BE2C (cell line): ENCODE measurements around the gene CPT1C.

Source experiments
- DNase-seq: peaks from one replicate; pipeline ENCODE4 v3.0.0-alpha.2; 2020
- H3K27me3 ChIP-seq: fragments of 250-450 bp; sonication (Bioruptor Pico); 2 replicates; pipeline ENCODE4 v1.5.1; 2020; ENCODE audit warnings: mild to moderate bottlenecking
- H3K36me3 ChIP-seq: fragments of 250-450 bp; sonication (Bioruptor Pico); 2 replicates; pipeline ENCODE4 v1.5.1; 2020; ENCODE audit warnings: mild to moderate bottlenecking
- H3K4me1 ChIP-seq: fragments of 250-450 bp; sonication (Bioruptor Pico); 2 replicates; pipeline ENCODE4 v1.5.1; 2020
- H3K4me3 ChIP-seq: 2 replicates; pipeline ENCODE4 v1.5.1; 2011; ENCODE audit warnings: low read depth, low read length
- H3K9me3 ChIP-seq: fragments of 250-450 bp; sonication (Bioruptor Pico); 2 replicates; pipeline ENCODE4 v1.5.1; 2020
- TF ChIP-seq, protein P1 (sequence below): IDR thresholded peaks from 2 replicates; pipeline ENCODE4 v1.5.1; 2012; ENCODE audit warnings: mild to moderate bottlenecking, low read depth, low read length

CPT1C gene

GRCh38 chr19:49739098-49739497, 48.2 kb downstream of the CPT1C start:
- Histone ChIP-seq H3K36me3 (no peaks in the 10 kb centered on the region), H3K4me3 (no peak overlapping the region), H3K27me3 (no peaks in the 10 kb centered on the region), H3K4me1 (no peaks in the 10 kb centered on the region), H3K9me3 (no peaks in the 10 kb centered on the region)
- TF ChIP-seq, protein P1, sequence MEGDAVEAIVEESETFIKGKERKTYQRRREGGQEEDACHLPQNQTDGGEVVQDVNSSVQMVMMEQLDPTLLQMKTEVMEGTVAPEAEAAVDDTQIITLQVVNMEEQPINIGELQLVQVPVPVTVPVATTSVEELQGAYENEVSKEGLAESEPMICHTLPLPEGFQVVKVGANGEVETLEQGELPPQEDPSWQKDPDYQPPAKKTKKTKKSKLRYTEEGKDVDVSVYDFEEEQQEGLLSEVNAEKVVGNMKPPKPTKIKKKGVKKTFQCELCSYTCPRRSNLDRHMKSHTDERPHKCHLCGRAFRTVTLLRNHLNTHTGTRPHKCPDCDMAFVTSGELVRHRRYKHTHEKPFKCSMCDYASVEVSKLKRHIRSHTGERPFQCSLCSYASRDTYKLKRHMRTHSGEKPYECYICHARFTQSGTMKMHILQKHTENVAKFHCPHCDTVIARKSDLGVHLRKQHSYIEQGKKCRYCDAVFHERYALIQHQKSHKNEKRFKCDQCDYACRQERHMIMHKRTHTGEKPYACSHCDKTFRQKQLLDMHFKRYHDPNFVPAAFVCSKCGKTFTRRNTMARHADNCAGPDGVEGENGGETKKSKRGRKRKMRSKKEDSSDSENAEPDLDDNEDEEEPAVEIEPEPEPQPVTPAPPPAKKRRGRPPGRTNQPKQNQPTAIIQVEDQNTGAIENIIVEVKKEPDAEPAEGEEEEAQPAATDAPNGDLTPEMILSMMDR: no peak
- no peak for DNase-seq

GRCh38 chr19:49739933-49740332, 49.0 kb downstream of the CPT1C start:
- TF ChIP-seq, protein P1: no peak
- no peaks in the 10 kb centered on the region for H3K4me1 ChIP-seq
- no peak overlapping the region for H3K4me3 ChIP-seq
- no peaks in the 10 kb centered on the region; the same call in 1 of the 2 replicates for H3K9me3 ChIP-seq
- no peaks in the 10 kb centered on the region for H3K27me3 ChIP-seq
- no peaks in the 10 kb centered on the region for H3K36me3 ChIP-seq
- no peak for DNase-seq

DNA sequence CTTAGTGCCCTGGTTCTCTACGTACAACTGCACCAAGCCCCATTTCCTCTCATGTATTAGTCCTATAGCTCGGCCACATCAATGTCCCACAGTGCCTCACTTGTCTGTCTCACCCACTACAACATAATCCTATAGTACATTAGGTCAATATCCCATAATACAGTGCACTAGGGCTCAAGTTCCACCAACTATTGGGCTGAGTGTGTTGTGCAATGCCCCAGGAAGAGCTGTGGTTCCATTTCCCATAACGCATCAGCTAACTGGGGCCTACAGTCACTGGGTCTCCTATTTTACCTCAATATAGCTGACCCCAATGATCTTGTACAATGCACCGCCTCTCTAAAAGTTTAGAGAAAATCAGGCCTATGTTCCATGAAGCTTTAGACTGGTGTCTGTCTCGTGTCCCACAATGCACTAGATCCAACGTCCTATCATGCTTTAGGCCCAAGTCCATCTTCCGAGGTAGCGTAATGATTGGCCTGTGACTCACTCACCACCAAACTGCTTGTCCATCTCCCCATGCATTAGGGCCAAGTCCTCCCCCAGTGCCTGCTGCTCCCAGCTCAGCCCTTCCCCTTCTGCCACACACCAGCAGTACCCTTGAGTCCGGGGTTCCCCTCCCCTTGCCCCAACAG, 50.4 kb downstream of the CPT1C start:
- Histone ChIP-seq H3K27me3 (no peaks in the 10 kb centered on the region), H3K36me3 (no peaks in the 10 kb centered on the region), H3K4me3 (no peak overlapping the region), H3K4me1 (no peaks in the 10 kb centered on the region), H3K9me3 (no peaks in the 10 kb centered on the region; the same call in 1 of the 2 replicates)
- no peak for DNase-seq
- TF ChIP-seq, protein P1: no peak

GRCh38 chr19:49744946-49745381, 54.0 kb downstream of the CPT1C start:
- no peaks in the 10 kb centered on the region for H3K36me3 ChIP-seq
- no peaks in the 10 kb centered on the region for H3K27me3 ChIP-seq
- TF ChIP-seq, protein P1: no peak
- no peaks in the 10 kb centered on the region; the same call in 1 of the 2 replicates for H3K9me3 ChIP-seq
- H3K4me1 ChIP-seq: no peaks in the 10 kb centered on the region
- H3K4me3 ChIP-seq: no peak overlapping the region
- peak; percentile 55 for DNase-seq

- no peaks in the 10 kb centered on the region for H3K27me3 ChIP-seq
- TF ChIP-seq, protein P1: no peak
- H3K4me1 ChIP-seq: no peaks in the 10 kb centered on the region
- peak overlapping the region; percentile 8; the same call in 1 of the 2 replicates for H3K4me3 ChIP-seq
- no peaks in the 10 kb centered on the region; the same call in none of the 2 replicates for H3K9me3 ChIP-seq
- H3K36me3 ChIP-seq: no peaks in the 10 kb centered on the region
- peak; percentile 97 for DNase-seq
Measured at GRCh38 chr19:49746206-49746958, 55.5 kb downstream of the CPT1C start.
